Lower leg skin (tissue), 3 donors: ENCODE data around the gene GSTA5.
"Not testable (repeated sequence)": the region's sequence is repeated elsewhere in the genome, so short reads cannot be mapped to it uniquely, and the experiment has no call there.

Source experiments
- CTCF ChIP-seq, 3 donors: fragments of 450-650 bp; IDR thresholded peaks; one replicate each; pipeline ENCODE4 v1.5.1; 2016; ENCODE audit warnings: antibody characterized with exemption in 3 of 3, mild to moderate bottlenecking in 3 of 3, moderate library complexity in 2 of 3
- POLR2A ChIP-seq, 2 donors: fragments of 450-650 bp; IDR thresholded peaks; one replicate each; pipeline ENCODE4 v1.6.1; 2016 to 2017; ENCODE audit warnings: antibody characterized with exemption in 2 of 2, mild to moderate bottlenecking in 1 of 2, moderate library complexity in 1 of 2

- TF ChIP-seq CTCF, POLR2A (IDR thresholded peaks at IDR 0.05): not testable (repeated sequence)
Measured at GRCh38 chr6:52825270-52825793, 15.3 kb downstream of the GSTA5 start.
